ENCODE data around the gene EIPR1. TPM values are rescaled to one million over a fixed set of nuclear protein-coding genes. Genes with fewer than 3 reads are reported as not detected.

The EIPR1 gene
- total and polyA plus RNA-seq, 2 of the 13 experiments (the other 11 are each of a cell fraction or from before 2014, with no cell fraction given) = 70.0 to 96.3 TPM

DNA sequence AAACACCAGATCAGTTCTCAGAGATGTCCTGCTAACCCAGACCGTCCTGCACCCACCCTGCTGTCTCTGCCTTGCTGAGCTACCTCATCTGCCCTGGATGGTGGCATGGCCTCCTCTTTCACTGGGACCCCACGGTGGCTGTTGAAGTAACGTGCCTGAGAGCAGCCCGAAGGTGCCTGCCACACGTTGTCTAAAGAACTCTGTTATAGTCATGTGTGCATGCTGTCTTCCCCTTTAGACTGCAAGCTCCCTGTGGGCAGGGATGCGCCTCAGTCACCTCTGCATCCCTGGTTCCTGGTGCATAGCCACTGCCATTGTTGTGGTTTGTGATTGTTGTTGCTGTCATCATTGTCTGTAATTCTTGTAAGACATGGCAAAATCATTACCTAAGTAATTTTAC is 235.9 kb downstream of the EIPR1 start (continued):
- TF ChIP-seq SRSF4 (IDR thresholded peaks at IDR 0.05; ENCODE audit: low read depth, low read length, poor library complexity, severe bottlenecking) = no peak
- TF ChIP-seq, protein P1, sequence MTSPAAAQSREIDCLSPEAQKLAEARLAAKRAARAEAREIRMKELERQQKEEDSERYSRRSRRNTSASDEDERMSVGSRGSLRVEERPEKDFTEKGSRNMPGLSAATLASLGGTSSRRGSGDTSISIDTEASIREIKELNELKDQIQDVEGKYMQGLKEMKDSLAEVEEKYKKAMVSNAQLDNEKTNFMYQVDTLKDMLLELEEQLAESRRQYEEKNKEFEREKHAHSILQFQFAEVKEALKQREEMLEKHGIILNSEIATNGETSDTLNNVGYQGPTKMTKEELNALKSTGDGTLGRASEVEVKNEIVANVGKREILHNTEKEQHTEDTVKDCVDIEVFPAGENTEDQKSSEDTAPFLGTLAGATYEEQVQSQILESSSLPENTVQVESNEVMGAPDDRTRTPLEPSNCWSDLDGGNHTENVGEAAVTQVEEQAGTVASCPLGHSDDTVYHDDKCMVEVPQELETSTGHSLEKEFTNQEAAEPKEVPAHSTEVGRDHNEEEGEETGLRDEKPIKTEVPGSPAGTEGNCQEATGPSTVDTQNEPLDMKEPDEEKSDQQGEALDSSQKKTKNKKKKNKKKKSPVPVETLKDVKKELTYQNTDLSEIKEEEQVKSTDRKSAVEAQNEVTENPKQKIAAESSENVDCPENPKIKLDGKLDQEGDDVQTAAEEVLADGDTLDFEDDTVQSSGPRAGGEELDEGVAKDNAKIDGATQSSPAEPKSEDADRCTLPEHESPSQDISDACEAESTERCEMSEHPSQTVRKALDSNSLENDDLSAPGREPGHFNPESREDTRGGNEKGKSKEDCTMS (CRISPR knock-in tag; conservative IDR thresholded peaks at IDR 0.05) = no peak
- no peak for TF ChIP-seq ZNF547 (CRISPR knock-in tag; IDR thresholded peaks at IDR 0.05)
- TF ChIP-seq HOXA9 (CRISPR knock-in tag; IDR thresholded peaks at IDR 0.05; ENCODE audit: borderline replicate concordance) = no peak
- TF ChIP-seq, protein P2, sequence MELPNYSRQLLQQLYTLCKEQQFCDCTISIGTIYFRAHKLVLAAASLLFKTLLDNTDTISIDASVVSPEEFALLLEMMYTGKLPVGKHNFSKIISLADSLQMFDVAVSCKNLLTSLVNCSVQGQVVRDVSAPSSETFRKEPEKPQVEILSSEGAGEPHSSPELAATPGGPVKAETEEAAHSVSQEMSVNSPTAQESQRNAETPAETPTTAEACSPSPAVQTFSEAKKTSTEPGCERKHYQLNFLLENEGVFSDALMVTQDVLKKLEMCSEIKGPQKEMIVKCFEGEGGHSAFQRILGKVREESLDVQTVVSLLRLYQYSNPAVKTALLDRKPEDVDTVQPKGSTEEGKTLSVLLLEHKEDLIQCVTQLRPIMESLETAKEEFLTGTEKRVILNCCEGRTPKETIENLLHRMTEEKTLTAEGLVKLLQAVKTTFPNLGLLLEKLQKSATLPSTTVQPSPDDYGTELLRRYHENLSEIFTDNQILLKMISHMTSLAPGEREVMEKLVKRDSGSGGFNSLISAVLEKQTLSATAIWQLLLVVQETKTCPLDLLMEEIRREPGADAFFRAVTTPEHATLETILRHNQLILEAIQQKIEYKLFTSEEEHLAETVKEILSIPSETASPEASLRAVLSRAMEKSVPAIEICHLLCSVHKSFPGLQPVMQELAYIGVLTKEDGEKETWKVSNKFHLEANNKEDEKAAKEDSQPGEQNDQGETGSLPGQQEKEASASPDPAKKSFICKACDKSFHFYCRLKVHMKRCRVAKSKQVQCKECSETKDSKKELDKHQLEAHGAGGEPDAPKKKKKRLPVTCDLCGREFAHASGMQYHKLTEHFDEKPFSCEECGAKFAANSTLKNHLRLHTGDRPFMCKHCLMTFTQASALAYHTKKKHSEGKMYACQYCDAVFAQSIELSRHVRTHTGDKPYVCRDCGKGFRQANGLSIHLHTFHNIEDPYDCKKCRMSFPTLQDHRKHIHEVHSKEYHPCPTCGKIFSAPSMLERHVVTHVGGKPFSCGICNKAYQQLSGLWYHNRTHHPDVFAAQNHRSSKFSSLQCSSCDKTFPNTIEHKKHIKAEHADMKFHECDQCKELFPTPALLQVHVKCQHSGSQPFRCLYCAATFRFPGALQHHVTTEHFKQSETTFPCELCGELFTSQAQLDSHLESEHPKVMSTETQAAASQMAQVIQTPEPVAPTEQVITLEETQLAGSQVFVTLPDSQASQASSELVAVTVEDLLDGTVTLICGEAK (IDR thresholded peaks at IDR 0.05) = no peak
- TF ChIP-seq, protein P2 (CRISPR knock-in tag; IDR thresholded peaks at IDR 0.05) = no peak

All from HepG2 (cell line).